ENCODE measurements around the gene TM4SF4.

DNA sequence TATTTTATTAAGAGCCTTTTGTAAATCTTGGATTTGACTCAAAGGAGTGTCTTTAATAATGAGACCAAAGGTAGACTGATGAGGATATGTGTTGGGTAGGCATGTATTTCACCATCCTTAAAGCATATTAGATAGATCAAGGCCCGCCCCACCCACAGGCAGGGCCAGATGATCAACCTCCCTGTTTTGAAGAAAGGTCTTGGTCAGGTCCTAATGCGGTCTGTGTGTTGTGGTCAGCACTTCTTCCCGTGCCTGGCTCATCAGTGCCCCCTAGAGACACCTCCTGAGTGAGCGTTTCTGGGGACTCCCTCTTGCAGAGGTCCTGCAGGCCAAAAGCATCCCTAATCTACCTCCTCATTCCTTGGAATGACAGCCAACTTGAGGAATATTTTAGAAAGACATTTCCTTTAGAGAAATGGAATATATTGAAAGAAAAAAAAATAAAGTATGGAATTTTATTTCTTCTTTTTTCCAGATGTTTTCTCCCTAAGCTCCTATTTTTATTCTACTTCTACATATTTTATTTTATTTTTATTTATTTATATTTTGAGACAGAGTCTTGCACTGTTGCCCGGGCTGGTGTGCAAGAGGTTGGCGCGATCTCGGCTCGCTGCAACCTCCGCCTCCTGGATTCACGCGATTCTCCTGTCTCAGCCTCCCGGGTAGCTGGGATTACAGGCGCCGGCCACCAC is 6.0 kb downstream of the TM4SF4 start:
- no peak for TF ChIP-seq POLR2A (IDR thresholded peaks at IDR 0.05)
- TF ChIP-seq, protein P1, sequence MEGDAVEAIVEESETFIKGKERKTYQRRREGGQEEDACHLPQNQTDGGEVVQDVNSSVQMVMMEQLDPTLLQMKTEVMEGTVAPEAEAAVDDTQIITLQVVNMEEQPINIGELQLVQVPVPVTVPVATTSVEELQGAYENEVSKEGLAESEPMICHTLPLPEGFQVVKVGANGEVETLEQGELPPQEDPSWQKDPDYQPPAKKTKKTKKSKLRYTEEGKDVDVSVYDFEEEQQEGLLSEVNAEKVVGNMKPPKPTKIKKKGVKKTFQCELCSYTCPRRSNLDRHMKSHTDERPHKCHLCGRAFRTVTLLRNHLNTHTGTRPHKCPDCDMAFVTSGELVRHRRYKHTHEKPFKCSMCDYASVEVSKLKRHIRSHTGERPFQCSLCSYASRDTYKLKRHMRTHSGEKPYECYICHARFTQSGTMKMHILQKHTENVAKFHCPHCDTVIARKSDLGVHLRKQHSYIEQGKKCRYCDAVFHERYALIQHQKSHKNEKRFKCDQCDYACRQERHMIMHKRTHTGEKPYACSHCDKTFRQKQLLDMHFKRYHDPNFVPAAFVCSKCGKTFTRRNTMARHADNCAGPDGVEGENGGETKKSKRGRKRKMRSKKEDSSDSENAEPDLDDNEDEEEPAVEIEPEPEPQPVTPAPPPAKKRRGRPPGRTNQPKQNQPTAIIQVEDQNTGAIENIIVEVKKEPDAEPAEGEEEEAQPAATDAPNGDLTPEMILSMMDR (IDR thresholded peaks at IDR 0.05), result peak; percentile 76 to 90 (median 89)
